HG03097 (cell line): Measurements from ENCODE around the gene C3orf52.

Experiments
- ATAC-seq: cut with Tn5 transposase; IDR thresholded peaks from one replicate; pipeline ENCODE4 v1.9.1; 2021; ENCODE audit not compliant: unreplicated experiment, low FRiP score

The C3orf52 gene

DNA sequence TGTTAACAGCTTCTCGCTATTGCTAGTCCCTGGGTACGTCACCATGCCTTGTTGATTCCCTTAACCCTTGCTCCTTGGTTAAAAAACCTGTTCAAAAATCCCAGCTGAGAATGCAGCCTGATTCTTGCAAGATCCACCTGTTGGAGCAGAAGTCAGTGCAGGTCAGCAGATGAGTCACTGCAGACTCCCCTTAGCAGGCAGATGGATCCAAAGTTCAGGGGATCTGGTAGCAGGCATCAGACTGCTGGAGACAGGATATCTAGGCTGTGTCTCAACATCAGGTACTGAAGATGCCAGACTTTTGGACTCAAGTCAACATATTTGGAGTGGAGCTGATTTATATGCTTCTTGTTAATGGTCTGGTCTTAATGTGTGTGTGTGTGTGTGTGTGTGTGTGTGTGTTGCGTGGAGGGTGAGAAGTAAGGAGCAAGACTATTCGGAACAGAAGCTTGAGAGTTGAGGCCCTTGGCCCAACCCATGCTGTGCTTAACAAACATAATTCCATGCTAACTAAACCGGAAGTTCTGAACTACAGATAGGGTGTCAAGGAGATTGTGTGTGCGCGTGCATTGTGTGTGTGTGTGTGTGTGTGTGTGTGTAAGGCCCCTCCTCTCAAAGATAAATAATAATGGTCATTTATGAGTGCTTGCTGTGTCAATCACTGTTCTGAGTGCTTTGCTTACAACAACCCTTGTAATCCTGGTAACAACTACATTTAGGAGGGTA is 1.0 kb upstream of the C3orf52 start:
- ATAC-seq = no peak

- ATAC-seq = no peak
Observed at GRCh38 chr3:112085735-112086075, 484 bp upstream of the C3orf52 start.

- ATAC-seq = no peak
Observed at GRCh38 chr3:112086875-112087524, 811 bp downstream of the C3orf52 start.

- no peak for ATAC-seq
Observed at GRCh38 chr3:112087746-112088145, 1.6 kb downstream of the C3orf52 start.

GRCh38 chr3:112088944-112089343 is 2.8 kb downstream of the C3orf52 start:
- no peak for ATAC-seq

- ATAC-seq = no peak
Observed at GRCh38 chr3:112089956-112090886, 4.0 kb downstream of the C3orf52 start.

- ATAC-seq = no peak
Observed at GRCh38 chr3:112090887-112091586, 4.8 kb downstream of the C3orf52 start.

DNA sequence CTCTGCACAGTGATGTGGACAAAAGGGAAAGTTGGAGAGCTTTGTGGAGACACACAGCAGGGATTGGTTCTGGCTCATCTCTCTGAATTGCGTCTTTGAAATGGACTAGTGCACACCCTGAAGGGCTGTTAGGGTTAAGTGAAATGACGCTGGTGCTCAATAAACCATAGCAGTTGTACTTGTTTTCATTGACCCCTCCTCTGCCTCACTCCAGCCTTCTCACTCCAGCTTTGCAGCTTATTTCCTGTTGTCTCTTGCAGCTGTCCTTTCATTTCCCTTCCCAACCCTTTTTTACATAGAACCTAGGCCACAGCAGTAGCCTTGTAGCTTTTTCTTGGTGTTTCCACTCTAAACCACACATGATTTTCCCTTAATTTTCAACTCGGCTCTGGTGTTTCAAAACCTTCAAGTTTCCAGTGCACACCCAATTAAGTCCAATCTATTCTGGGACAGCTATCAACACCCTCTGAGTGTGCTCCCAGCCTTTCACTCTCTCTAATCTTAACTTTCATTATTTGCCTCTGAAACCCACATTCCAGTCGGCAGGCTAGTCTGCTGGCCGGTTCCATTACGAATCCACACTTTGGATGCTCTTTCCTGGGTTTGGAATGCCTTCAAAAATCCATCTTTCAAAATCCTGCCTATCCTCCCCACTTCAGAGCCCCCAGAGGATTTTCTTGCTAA is 6.4 kb downstream of the C3orf52 start:
- ATAC-seq = peak; percentile 49

- ATAC-seq = no peak
Observed at GRCh38 chr3:112093180-112093522, 7.0 kb downstream of the C3orf52 start.

DNA sequence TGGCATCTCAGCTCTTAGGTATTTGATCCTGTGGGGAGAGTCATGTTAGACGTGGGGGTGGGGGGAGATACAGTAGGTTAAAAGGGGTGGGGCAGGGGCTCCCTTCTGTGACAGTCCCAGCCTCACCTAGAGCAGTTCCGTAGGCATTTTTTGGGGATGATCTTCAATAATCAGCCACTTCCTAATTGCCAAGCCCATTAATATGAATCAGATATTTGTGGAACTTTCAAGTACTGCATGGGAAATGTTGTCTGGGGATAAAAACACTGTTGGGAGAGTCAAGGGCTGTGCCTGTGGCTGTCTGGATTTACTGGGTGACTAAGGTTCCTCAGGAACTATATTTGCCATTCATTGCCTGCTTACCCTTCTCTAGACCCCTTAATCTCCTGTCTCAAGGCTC is 9.5 kb downstream of the C3orf52 start:
- no peak for ATAC-seq

DNA sequence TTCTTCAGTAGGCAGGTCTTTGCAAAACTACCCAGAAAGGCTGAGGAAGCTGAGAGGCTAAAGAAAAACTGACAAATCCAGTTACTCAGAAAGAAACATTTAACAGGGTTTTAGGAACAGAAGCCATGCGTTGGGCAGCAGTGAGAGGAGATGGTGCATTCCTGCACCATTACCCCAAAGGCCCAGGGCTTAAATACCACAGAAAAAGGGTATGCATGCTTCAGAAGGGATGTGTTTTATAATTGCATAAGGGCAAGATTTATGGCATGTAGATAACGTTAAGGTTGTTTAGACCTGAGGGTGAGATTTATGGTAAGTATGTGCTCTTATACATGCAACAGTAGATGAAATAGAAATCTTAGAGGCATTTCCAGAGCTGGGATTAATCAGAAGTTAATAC is 10.0 kb downstream of the C3orf52 start:
- ATAC-seq = no peak

DNA sequence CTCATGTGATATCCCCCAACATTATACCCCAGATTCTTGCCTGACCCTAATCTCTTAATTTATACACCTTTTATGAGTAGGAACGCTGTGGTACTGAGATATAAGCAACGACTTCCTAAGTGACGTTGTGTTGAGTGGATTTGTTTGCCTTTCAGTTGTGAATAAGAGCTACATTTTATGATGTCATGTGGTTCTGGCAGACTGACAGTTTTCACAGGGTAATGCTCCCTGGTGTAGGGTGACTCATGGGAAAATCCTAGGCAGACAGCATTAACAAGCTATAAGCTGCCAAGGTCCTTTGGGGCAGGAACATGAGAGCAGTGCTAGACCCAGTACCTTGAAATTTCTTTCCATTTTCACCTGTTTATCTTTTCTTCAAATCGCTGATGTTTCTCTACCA is 11.2 kb downstream of the C3orf52 start:
- no peak for ATAC-seq

- ATAC-seq = no peak
Observed at GRCh38 chr3:112101916-112102315, 15.7 kb downstream of the C3orf52 start.

GRCh38 chr3:112104774-112105173 is 18.6 kb downstream of the C3orf52 start:
- no peak for ATAC-seq

- ATAC-seq = no peak
Observed at GRCh38 chr3:112109322-112109721, 23.1 kb downstream of the C3orf52 start.

- peak; percentile 54 for ATAC-seq
Observed at GRCh38 chr3:112111785-112112402, 25.7 kb downstream of the C3orf52 start.

DNA sequence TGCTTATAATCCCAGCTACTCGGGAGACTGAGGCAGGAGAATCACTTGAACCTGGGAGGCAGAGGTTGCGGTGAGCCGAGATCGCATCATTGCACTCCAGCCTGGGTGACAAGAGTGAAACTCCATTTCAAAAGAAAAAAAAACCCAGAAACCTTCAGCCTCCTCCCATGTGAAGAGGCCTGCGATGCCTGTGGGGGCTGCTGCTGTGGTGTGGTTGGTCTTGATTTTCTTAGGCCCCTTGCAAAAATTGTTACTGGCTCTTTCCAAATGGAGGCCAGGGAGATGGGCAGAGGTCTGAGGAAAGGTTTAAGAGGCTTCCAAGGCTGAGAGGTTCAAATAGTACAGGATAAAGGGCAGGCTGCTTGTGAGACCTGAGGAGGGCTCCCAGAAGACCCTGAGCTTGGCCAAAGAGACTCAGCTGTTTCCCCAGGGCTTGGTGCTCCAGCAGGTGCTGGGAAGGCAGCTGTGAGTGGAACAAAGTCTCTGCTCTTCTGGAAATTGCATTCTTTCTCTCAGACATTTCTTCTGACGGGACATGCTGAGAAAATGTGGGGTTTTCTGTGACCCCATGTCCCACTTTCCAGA is 28.5 kb downstream of the C3orf52 start:
- ATAC-seq = no peak

- ATAC-seq = peak; percentile 35
Observed at GRCh38 chr3:112115161-112115739, 29.1 kb downstream of the C3orf52 start.

- no peak for ATAC-seq
Observed at GRCh38 chr3:112115806-112116383, 29.7 kb downstream of the C3orf52 start.
